Right lobe of liver (tissue), 6 donors: ENCODE results near the gene PSME3IP1. TPM values are rescaled to one million over a fixed set of nuclear protein-coding genes. Genes with fewer than 3 reads are reported as not detected.

ENCODE experiments used
- ATAC-seq, 4 donors: fragments of 200-7000 bp; cut with Tn5 transposase; one replicate each; pipeline ENCODE4 v1.9.1; 2020; ENCODE audit warnings: mild to moderate bottlenecking in 4 of 4, moderate library complexity in 4 of 4
- DNase-seq, 3 donors: peaks; one replicate each; pipeline ENCODE4 v3.0.0-alpha.2; 2020
- H3K27ac ChIP-seq, 3 donors: fragments of 200-600 bp; one replicate each; pipeline ENCODE4 v1.8.0; 2022
- H3K27me3 ChIP-seq, 2 donors: fragments of 200-600 bp; one replicate each; pipeline ENCODE4 v1.8.0; 2022
- H3K36me3 ChIP-seq, 4 donors: fragments of 200-600 bp; sonication (generic) in 1 of 4; one replicate each; pipeline versions ENCODE4 v1.5.1 to v1.8.0; 2017 to 2022; ENCODE audit warnings: control low read depth in 1 of 4
- H3K4me1 ChIP-seq, 4 donors: fragments of 200-600 bp; sonication (generic) in 1 of 4; one replicate each; pipeline versions ENCODE4 v1.5.1 to v1.8.0; 2017 to 2022; ENCODE audit warnings: control low read depth in 1 of 4
- H3K4me3 ChIP-seq, 3 donors: fragments of 200-600 bp; one replicate each; pipeline ENCODE4 v1.8.0; 2022
- H3K9me3 ChIP-seq, 4 donors: fragments of 200-600 bp; sonication (generic) in 1 of 4; one replicate each; pipeline versions ENCODE4 v1.5.1 to v1.8.0; 2017 to 2022; ENCODE audit warnings: control low read depth in 1 of 4
- CTCF ChIP-seq, 4 donors: fragments of 200-600 bp in 3 of 4; fragments of 450-650 bp in 1 of 4; IDR thresholded peaks; one replicate each; pipeline versions ENCODE4 v1.5.1 to v1.8.0; 2016 to 2022; ENCODE audit warnings: antibody characterized with exemption in 4 of 4, mild to moderate bottlenecking in 2 of 4
- POLR2A ChIP-seq: fragments of 450-650 bp; IDR thresholded peaks from one replicate; pipeline ENCODE4 v1.6.1; 2017; ENCODE audit warnings: antibody characterized with exemption, mild to moderate bottlenecking
- WGBS: methylation state at CpG from one replicate; pipeline ENCODE4 v1.1.6; 2018; ENCODE audit warnings: low coverage, low lambda C conversion rate; ENCODE audit not compliant: insufficient coverage; ENCODE audit errors: missing lambda C conversion rate; 5-methylcytosine and 5-hydroxymethylcytosine counted together
- intact Hi-C, 2 donors: fragments of 100-400 bp; cut with DNase I; formaldehyde crosslinking; loops; one replicate each; pipeline versions ENCODE4 v1.11.2 to v1.14.1; 2022
- total RNA-seq, 6 experiments: library from RNA; depleted of rRNA in 2 of 6; stranded (reverse); fragments of >200 nt in 2 of 6; fragmentation: NEBNext Ultra II Directional in 3 of 6; extraction: Animal tissue kit (Norgen Biotek cat#: 25700) in 3 of 6; gene quantifications; one replicate each; pipeline versions ENCODE4 v1.1.0 to v1.2.4, GENCODE V29; 2016 to 2023
- donor health status: DM: no; HTN: yes; CAD: no.
- donor health status: DM: no; HTN: no; CAD: no.
- donor health status: DM: no; HTN: no; CAD: no.
- donor health status: DM: no; HTN: yes; CAD: no.
- donor health status: DM: no; HTN: yes; CAD: no.

PSME3IP1 gene
- total RNA-seq, 6 experiments from 2014 or later = 26.2 to 61.8 (median 34.5) TPM

DNA sequence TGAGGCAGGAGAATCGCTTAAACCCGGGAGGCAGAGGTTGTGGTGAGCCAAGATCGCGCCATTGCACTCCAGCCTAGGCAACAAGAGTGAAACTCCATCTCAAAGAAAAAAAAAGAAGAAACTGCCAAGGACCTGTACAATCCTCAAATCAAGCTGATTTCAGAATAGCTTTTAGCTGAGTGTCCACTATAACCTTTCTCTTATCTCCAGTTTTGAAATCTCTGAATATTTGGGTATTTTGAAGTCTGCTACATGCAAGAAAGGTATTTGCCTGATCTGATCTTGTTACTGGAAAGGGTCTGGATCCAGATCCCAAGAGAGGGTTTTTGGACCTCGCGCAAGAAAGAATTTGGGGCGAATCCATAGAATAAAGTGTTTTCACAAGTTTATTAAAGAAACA is 40.1 kb upstream of the PSME3IP1 start:
- DNase-seq = no peak
- Histone ChIP-seq H3K27me3 (no peaks in the 10 kb centered on the region), H3K27ac (no peak overlapping the region), H3K4me1 (no peaks in the 10 kb centered on the region), H3K36me3 (peaks cover 0 to 98% (median 38%) of the 10 kb centered on the region in 4 donors), H3K9me3 (no peaks in the 10 kb centered on the region), H3K4me3 (no peak overlapping the region)
- intact Hi-C loops = no loop called here
- TF ChIP-seq POLR2A (no peak), CTCF (IDR thresholded peaks at IDR 0.05) (no peak)
- no peak for ATAC-seq
- 95% methylated on average over 7 of the region's 7 CpGs for WGBS

DNA sequence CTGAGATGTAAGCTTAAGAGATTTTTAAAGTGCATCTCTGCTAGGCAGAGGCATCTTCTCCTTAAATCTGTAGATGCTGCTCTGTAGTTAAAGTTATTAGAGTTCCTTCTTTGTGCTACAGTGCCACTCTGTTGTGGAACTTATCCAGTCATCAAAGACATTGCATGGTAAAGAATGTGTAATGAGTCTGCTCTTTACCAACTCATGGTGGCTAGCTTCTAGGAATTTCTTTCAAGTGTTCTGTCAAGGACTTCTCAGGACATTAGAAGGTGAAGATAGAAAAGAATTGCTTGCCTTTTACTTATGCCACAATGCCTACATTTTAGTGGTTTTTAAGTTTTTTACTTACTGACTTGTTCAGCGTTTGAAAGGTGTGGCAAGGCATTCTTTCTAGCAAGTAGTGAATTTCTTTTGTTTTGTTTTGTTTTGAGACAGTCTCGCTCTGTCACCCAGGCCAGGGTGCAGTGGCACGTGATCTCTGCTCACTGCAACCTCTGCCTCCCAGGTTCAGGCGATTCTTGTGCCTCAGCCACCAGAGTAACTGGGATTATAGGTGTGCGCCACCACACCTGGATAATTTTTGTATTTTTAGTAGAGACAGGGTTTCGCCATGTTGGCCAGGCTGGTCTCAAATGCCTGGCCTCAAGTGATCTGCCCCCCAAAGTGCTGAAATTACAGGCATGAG is 39.0 kb upstream of the PSME3IP1 start:
- Histone ChIP-seq H3K9me3 (no peaks in the 10 kb centered on the region), H3K36me3 (peaks cover 0 to 98% (median 41%) of the 10 kb centered on the region in 4 donors), H3K27ac (no peak overlapping the region), H3K27me3 (no peaks in the 10 kb centered on the region), H3K4me3 (no peak overlapping the region), H3K4me1 (no peaks in the 10 kb centered on the region)
- no peak for DNase-seq
- 84% methylated on average over 6 of the region's 6 CpGs for WGBS
- no peak for ATAC-seq
- intact Hi-C loops = no loop called here
- no peak for TF ChIP-seq POLR2A
- no peak for TF ChIP-seq CTCF (IDR thresholded peaks at IDR 0.05)

- Histone ChIP-seq H3K9me3 (no peaks in the 10 kb centered on the region), H3K4me1 (no peaks in the 10 kb centered on the region), H3K27me3 (no peaks in the 10 kb centered on the region), H3K27ac (no peak overlapping the region), H3K4me3 (no peak overlapping the region), H3K36me3 (peaks cover 0 to 93% (median 41%) of the 10 kb centered on the region in 4 donors)
- DNase-seq (no peak), ATAC-seq (no peak)
- no peak for TF ChIP-seq POLR2A
- TF ChIP-seq CTCF (IDR thresholded peaks at IDR 0.05) = no peak
- intact Hi-C loops = no loop called here
- 100% methylated on average over 1 of the region's 1 CpG for WGBS
Observed at GRCh38 chr16:57223057-57223456, 37.2 kb upstream of the PSME3IP1 start.

- H3K27ac ChIP-seq = no peak overlapping the region
- DNase-seq = no peak
- ATAC-seq = no peak
- no peaks in the 10 kb centered on the region for H3K27me3 ChIP-seq
- peaks cover 0 to 5% (median 0%) of the 10 kb centered on the region in 4 donors for H3K9me3 ChIP-seq
- H3K4me3 ChIP-seq = no peak overlapping the region
- H3K4me1 ChIP-seq = no peaks in the 10 kb centered on the region
- WGBS = 92% methylated on average over 2 of the region's 2 CpGs
- H3K36me3 ChIP-seq = peaks cover 0 to 82% (median 56%) of the 10 kb centered on the region in 4 donors
- intact Hi-C loops = no loop called here
- TF ChIP-seq CTCF (IDR thresholded peaks at IDR 0.05) (no peak), POLR2A (no peak)
Observed at GRCh38 chr16:57216968-57217367, 31.1 kb upstream of the PSME3IP1 start.
